Middle frontal gyrus (tissue), 1 donor: ENCODE results near the gene PCDHB11.
"Not testable (repeated sequence)": the region's sequence is repeated elsewhere in the genome, so short reads cannot be mapped to it uniquely, and the experiment has no call there.

ENCODE experiments used
- DNase-seq: peaks from one replicate; pipeline ENCODE4 v3.0.0-alpha.2; 2015; ENCODE audit warnings: low spot score; ENCODE audit errors: extremely low spot score

The PCDHB11 gene

DNA sequence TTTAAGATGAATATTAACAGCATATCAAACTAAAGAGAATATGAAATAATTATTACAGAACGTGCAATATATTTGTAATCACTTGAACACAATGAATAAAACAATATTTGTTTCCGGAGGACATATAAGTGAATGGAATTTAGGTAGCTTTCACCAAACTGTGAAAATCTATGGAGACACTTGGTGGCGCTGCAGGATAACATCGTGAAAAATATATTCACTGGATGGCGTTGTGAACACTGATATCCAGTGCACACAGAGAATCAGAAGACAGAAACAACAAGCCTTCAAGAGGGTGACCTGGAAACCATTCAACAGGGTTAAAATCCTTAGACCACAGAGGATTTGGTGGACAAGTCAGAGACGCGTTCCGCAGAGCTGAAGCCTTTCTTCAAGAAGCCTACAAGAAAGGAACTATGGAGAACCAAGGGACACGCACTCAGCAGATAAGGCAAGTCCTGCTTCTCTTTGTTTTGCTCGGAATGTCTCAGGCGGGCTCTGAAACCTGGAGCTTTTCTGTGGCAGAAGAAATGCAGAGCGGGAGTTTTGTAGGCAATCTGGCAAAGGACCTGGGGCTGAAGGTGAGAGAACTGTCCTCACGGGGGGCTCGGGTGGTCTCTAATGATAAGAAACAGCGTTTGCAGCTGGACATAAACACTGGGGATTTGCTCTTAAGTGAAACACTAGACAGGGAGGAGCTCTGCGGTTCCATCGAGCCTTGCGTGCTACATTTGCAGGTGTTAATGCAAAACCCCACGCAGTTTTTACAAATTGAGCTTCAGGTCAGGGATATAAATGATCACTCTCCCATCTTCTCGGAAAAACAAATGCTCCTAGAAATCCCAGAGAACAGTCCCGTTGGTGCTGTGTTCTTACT lies at the start of gene PCDHB11:
PCDHB11 (plus strand) TSS at position 269 of the 877 bp plus-strand sequence; CDS start at position 417, 148 bp downstream.
- DNase-seq: no peak

DNA sequence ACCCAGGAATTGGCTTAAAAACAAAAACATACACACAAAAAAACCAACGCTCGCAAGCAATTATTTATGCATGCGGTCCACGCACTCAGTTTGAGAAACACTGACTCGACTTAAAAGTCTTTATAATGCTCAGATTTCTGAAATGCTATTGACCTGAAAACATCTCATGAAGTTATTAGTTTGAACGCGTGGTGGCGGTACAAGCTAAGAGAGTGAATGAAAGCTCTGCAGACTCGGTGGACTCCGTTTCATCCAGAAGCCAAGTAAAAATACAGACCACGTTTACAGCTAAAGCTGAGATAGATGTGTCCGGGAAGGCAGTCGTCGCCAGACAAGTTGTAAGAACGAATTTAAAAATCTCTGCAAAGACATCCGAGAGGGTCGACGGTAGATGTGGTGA lies 49.6 kb upstream of the PCDHB11 start, which contains the start of gene PCDHB6:
PCDHB6 (plus strand) TSS at position 246 of the 400 bp plus-strand sequence. CDS start 201 bp downstream, outside the sequence.
- no peak for DNase-seq

DNA sequence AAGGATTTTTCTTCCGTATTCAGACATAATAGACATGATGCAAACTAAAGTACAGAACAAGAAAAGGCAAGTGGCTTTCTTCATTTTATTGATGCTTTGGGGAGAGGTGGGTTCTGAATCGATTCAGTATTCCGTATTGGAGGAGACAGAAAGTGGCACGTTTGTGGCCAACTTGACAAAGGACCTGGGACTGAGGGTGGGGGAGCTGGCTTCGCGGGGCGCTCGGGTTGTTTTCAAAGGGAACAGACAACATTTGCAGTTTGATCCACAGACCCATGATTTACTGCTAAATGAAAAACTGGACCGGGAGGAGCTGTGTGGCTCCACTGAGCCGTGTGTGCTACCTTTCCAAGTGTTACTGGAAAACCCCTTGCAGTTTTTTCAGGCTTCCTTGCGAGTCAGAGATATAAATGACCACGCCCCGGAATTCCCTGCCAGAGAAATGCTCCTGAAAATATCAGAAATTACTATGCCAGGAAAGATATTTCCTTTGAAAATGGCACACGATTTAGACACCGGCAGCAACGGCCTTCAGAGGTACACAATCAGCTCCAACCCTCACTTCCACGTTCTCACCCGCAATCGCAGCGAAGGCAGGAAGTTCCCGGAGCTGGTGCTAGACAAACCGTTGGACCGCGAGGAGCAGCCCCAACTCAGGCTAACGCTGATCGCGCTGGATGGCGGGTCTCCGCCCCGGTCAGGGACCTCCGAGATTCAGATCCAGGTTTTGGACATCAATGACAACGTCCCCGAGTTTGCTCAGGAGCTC lies 49.0 kb upstream of the PCDHB11 start:
- DNase-seq: no peak

DNA sequence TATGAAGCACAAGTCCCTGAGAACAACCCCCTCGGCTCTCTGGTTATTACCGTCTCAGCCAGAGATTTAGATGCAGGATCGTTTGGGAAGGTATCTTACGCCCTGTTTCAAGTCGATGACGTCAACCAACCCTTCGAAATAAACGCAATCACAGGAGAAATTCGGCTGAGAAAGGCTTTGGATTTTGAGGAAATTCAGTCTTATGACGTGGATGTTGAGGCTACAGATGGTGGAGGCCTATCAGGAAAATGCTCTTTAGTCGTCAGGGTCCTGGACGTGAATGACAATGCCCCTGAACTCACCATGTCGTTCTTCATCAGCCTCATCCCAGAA lies 48.5 kb upstream of the PCDHB11 start:
- DNase-seq: no peak

DNA sequence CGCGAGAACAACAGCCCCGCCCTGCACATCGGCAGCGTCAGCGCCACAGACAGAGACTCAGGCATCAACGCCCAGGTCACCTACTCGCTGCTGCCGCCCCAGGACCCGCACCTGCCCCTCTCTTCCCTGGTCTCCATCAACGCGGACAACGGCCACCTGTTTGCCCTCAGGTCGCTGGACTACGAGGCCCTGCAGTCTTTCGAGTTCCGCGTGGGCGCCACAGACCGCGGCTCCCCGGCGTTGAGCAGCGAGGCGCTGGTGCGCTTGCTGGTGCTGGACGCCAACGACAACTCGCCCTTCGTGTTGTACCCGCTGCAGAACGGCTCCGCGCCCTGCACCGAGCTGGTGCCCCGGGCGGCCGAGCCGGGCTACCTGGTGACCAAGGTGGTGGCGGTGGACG lies 47.8 kb upstream of the PCDHB11 start:
- not testable (repeated sequence) for DNase-seq

DNA sequence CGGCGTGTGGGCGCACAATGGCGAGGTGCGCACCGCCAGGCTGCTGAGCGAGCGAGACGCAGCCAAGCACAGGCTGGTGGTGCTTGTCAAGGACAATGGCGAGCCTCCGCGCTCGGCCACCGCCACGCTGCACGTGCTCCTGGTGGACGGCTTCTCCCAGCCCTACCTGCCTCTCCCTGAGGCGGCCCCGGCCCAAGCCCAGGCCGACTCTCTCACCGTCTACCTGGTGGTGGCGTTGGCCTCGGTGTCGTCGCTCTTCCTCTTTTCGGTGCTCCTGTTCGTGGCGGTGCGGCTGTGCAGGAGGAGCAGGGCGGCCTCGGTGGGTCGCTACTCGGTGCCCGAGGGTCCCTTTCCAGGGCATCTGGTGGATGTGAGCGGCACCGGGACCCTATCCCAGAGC lies 47.3 kb upstream of the PCDHB11 start:
- not testable (repeated sequence) for DNase-seq

DNA sequence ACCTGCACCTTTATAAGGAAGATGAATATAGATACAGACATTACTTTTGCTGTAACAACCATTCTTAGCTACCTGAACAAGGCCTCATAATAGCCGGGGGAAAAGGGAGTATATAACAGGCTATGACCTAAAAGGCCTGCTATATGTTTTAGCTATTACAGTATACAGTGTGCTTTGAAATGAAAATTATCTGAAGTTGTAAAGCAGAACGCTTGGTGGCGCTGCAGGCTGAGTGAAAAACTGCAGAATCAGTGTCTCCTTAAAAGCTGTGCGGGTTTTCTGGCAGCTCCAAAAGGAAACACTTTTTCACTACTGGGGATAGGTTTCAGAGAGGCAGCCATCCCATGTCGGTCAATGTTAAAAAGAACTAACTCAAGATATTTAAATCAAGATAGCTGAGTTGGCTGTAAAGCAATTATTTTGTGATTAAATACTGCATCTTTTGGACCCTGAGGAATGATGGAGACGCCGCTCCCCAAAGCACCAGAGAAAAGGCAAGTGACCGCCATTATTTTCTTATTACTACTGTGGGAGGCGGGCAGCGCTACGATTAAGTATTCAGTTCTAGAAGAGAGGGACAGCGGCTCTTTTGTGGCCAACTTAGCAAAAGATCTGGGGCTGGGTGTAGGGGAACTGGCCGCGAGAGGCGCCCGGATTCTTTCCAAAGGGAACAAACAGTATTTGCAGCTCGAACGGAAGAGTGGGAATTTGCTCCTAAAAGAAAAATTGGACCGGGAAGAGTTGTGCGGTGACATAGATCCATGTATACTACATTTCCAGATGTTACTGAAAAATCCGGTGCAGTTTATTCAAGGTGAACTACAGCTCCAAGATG lies 43.7 kb upstream of the PCDHB11 start:
- DNase-seq: no peak

DNA sequence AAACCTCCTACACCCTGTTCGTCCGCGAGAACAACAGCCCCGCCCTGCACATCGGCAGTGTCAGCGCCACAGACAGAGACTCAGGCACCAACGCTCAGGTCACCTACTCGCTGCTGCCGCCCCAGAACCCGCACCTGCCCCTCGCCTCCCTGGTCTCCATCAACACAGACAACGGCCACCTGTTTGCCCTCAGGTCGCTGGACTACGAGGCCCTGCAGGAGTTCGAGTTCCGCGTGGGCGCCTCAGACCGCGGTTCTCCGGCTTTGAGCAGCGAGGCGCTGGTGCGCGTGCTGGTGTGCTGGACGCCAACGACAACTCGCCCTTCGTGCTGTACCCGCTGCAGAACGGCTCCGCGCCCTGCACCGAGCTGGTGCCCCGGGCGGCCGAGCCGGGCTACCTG lies 42.1 kb upstream of the PCDHB11 start:
- DNase-seq: not testable (repeated sequence)

DNA sequence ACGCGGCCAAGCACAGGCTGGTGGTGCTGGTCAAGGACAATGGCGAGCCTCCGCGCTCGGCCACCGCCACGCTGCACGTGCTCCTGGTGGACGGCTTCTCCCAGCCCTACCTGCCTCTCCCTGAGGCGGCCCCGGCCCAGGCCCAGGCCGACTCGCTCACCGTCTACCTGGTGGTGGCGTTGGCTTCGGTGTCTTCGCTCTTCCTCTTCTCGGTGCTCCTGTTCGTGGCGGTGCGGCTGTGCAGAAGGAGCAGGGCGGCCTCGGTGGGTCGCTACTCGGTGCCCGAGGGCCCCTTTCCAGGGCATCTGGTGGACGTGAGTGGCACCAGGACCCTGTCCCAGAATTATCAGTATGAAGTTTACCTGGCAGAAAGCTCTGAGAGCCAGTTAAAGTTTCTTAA lies 41.5 kb upstream of the PCDHB11 start:
- not testable (repeated sequence) for DNase-seq

DNA sequence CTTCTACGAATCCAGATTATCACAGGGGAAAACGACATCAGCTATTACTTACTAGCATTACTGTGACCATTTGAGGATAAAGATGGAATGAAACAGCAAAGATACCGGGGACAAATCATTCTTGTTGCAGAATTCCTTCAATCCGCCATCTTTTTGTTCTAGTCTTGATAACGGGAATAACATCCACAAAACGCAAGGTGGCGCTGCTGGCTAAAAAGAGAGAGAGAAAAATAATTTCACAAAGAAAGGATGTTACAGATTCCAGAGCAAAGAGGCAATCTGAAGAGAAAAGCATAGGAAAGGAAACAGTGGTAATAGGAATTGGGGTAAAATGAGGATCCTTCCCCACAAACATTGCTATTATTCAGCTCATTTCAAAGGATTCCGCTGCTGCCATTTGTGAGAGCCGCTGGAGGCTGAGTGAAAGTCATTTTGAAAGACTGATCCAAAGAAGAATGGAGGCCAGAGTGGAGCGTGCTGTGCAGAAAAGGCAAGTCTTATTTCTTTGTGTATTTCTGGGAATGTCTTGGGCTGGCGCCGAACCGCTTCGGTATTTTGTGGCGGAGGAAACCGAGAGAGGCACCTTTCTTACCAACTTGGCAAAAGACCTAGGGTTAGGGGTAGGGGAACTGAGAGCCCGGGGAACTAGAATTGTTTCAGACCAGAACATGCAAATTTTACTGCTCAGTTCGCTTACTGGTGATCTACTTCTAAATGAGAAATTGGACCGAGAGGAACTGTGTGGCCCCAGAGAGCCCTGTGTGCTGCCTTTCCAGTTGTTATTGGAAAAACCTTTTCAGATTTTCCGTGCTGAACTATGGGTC lies 26.8 kb upstream of the PCDHB11 start, which contains the start of gene PCDHB7:
PCDHB7 (plus strand) TSS at position 264 of the 824 bp plus-strand sequence; CDS start at position 456, 192 bp downstream.
- no peak for DNase-seq

DNA sequence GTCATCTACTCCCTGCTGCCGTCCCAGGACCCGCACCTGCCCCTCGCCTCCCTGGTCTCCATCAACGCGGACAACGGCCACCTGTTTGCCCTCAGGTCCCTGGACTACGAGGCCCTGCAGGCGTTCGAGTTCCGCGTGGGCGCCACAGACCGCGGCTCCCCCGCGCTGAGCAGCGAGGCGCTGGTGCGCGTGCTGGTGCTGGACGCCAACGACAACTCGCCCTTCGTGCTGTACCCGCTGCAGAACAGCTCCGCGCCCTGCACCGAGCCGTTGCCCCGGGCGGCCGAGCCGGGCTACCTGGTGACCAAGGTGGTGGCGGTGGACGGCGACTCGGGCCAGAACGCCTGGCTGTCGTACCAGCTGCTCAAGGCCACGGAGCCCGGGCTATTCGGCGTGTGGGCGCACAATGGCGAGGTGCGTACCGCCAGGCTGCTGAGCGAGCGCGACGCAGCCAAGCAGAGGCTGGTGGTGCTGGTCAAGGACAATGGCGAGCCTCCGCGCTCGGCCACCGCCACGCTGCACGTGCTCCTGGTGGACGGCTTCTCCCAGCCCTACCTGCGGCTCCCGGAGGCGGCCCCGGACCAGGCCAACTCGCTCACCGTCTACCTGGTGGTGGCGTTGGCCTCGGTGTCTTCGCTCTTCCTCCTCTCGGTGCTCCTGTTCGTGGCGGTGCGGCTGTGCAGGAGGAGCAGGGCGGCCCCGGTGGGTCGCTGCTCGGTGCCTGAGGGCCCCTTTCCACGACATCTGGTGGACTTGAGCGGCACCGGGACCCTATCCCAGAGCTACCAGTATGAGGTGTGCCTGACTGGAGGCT lies 24.9 kb upstream of the PCDHB11 start:
- DNase-seq: not testable (repeated sequence)

DNA sequence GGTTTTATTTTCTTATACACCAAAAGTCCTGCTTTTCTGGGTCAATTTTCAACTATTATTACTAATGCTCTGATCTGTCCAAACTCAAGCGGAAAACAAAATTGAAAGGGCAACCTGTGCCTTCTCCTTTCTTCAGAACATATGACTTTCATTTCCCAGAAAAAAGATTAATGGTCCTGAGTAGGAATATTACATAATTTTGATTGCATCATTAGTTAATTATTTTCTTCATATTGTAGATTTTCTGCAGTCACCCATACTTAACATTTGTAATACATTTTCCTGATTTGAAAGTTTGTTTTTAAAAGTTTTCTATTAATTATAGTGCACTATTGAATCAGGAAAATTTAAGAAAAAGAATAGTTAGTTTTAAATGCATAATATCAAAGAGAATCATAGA lies 23.5 kb upstream of the PCDHB11 start:
- DNase-seq: no peak

DNA sequence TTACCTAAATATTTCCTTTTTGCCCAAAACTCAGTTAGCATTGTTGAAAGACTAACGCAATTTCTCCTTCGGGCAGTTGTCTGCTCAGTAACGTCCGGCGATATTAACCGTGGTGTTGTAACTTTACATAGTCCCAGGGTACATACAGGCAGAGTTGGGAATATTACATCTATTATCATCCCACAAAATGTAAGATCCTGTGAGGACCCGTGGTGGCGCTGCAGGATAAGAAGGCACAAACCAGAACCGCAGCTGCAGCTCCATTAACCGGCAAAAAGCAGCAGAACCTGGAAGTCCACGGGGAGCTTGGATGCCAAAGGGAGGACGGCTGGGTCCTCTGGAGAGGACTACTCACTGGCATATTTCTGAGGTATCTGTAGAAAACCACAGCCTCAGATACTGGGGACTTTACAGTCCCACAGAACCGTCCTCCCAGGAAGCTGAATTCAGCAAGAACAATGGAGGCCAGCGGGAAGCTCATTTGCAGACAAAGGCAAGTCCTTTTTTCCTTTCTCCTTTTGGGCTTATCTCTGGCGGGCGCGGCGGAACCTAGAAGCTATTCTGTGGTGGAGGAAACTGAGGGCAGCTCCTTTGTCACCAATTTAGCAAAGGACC lies 21.7 kb upstream of the PCDHB11 start, which contains the start of gene PCDHB8:
PCDHB8 (plus strand) TSS at position 214 of the 615 bp plus-strand sequence; CDS start at position 459, 245 bp downstream.
- not testable (repeated sequence) for DNase-seq

DNA sequence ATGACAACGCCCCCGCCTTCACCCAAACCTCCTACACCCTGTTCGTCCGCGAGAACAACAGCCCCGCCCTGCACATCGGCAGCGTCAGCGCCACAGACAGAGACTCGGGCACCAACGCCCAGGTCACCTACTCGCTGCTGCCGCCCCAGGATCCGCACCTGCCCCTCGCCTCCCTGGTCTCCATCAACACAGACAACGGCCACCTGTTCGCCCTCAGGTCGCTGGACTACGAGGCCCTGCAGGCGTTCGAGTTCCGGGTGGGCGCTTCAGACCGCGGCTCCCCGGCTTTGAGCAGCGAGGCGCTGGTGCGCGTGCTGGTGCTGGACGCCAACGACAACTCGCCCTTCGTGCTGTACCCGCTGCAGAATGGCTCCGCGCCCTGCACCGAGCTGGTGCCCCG lies 20.1 kb upstream of the PCDHB11 start:
- DNase-seq: not testable (repeated sequence)

DNA sequence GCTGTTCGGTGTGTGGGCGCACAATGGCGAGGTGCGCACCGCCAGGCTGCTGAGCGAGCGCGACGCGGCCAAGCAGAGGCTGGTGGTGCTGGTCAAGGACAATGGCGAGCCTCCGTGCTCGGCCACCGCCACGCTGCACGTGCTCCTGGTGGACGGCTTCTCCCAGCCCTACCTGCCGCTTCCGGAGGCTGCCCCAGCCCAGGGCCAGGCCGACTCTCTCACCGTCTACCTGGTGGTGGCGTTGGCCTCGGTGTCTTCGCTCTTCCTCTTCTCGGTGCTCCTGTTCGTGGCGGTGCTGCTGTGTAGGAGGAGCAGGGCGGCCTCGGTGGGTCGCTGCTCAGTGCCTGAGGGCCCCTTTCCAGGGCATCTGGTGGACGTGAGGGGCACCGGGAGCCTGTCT lies 19.6 kb upstream of the PCDHB11 start:
- DNase-seq: not testable (repeated sequence)

DNA sequence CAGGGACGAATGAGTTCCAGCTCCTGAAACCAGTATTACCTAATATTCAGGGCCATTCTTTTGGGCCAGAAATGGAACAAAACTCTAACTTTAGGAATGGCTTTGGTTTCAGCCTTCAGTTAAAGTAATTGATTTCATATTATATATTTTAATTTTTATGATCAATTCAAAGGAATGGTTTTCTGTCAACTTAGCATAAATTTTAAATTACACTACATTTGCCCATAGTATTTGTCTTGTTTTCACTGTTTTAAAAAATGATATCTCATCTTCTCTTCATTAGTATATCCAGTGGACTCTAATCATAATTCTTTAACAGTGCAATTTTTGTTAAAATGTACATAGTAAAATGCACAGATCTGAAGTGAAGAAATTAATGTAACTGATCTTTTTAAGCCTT lies 19.1 kb upstream of the PCDHB11 start:
- DNase-seq: no peak

DNA sequence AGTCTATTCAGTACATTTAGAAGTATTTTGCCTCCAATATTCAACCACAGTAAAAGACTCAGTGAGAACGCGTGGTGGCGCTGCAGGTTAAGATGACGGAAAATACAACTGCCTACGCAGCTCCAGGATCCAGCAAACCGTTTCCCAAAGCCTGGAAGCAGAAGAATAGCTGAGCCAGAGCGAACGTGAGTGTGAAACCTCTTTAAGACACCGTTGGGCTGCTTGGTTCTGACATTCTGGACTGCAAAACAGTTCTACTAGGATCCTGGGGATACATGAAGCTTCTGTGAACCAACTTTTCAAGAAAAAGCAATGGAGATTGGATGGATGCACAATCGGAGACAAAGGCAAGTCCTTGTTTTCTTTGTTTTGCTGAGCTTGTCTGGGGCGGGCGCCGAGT lies 17.2 kb upstream of the PCDHB11 start, which contains the start of gene PCDHB16:
PCDHB16 (plus strand) TSS at position 140 of the 400 bp plus-strand sequence; CDS start at position 313, 173 bp downstream.
- no peak for DNase-seq

DNA sequence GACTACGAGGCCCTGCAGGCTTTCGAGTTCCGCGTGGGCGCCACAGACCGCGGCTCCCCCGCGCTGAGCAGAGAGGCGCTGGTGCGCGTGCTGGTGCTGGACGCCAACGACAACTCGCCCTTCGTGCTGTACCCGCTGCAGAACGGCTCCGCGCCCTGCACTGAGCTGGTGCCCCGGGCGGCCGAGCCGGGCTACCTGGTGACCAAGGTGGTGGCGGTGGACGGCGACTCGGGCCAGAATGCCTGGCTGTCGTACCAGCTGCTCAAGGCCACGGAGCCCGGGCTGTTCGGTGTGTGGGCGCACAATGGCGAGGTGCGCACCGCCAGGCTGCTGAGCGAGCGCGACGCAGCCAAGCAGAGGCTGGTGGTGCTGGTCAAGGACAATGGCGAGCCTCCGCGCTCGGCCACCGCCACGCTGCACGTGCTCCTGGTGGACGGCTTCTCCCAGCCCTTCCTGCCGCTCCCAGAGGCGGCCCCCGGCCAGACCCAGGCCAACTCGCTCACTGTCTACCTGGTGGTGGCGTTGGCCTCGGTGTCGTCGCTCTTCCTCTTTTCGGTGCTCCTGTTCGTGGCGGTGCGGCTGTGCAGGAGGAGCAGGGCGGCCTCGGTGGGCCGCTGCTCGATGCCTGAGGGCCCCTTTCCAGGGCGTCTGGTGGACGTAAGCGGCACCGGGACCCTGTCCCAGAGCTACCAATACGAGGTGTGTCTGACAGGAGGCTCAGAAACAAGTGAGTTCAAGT lies 15.1 kb upstream of the PCDHB11 start:
- not testable (repeated sequence) for DNase-seq
